Astrocyte of the spinal cord (primary cell): ENCODE results near the gene GNB1.
A peak's percentile ranks its signal among the peaks of the same experiment; 100 is the strongest.
"Not testable (repeated sequence)": the region's sequence is repeated elsewhere in the genome, so short reads cannot be mapped to it uniquely, and the experiment has no call there.

Source experiments
- DNase-seq: peaks from one replicate; pipeline ENCODE4 v3.0.0; 2011; ENCODE audit warnings: low read depth, low spot score
- H3K4me3 ChIP-seq: 2 replicates; pipeline ENCODE4 v1.5.1; 2011; ENCODE audit warnings: low read depth, mild to moderate bottlenecking, low read length, moderate library complexity
- CTCF ChIP-seq: IDR thresholded peaks from 2 replicates; pipeline ENCODE4 v1.5.1; 2012; ENCODE audit warnings: low read depth, mild to moderate bottlenecking, low read length, inconsistent platforms
- in situ Hi-C: cut with HindIII; loops from 2 replicates; pipeline ENCODE4 v1.10.0; 2017; ENCODE audit warnings: low sequenced_read_pairs

Gene GNB1

DNA sequence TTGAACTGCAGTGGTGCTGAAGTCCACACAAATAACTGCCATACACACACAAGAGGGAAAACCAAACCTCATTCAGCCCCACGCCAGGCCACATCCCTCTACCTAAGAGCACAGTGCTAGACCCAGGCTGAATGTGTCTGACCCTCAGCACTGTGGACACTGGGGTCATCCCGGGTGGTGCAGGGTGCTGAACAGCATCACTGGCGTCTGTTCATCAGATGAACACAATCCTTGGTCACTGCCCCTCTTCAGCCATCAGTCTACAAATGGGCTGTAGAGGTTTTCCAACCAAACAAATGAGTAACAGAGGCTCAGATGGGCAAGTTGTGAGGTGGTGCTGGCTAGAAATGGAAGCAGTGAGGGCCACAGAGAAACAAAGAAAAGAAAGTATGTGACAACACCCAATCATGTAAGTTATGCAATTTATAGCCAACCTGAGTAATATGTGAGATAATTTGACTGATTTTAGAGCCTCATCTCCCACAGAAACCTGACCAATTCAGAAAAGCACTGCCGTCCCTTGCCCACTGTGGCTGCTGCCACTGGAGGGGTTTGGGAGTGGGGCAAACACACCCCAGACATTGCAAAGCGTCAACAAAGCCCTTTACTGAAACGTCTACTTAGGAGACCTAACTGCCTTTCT, 27.9 kb downstream of the GNB1 start:
- in situ Hi-C loops = no loop called here
- no peak overlapping the region for H3K4me3 ChIP-seq
- TF ChIP-seq CTCF = no peak
- DNase-seq = no peak

- DNase-seq, in situ Hi-C loops, H3K4me3 ChIP-seq: not testable (repeated sequence)
Measured at GRCh38 chr1:1861761-1862310, 29.1 kb downstream of the GNB1 start.

- in situ Hi-C loops = no loop called here
- no peak overlapping the region for H3K4me3 ChIP-seq
- DNase-seq = no peak
- TF ChIP-seq CTCF = no peak
Measured at GRCh38 chr1:1861339-1861730, 29.6 kb downstream of the GNB1 start.

GRCh38 chr1:1859970-1860697, 30.8 kb downstream of the GNB1 start:
- DNase-seq, in situ Hi-C loops, H3K4me3 ChIP-seq: not testable (repeated sequence)

DNA sequence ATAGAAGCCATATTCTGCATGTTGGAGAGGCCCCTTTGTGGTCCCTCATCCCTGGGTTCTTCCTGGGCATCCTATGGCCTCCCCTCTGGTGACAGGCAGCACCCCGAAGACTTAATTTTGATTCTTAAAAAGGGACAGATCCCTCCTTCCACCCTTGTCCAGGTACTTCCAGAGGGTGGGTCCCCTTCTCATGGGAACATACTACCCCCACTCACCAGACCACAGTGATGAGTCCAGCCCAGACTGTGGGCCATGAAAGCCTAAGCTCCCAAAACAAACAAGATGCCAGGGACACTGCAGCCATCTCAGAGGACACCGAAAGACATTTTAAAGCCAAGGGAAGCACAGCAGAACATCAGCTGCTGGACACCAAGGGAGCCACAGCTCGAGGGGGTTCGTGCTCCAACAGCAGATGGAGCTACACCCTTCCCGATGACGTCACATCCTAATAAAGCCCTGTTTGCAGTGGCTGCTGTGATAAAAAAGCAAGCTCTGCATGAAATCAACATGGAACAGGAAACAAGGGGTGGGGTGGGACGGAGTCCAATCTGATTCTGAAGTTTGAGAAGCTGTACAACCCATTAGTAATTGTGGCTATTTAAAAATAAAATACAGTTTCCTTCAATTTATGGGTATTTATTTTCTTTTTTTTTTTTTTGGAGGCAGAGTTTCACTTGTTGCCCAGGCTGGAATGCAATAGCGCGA, 32.4 kb downstream of the GNB1 start:
- DNase-seq = peak; percentile 81
- in situ Hi-C loops = no loop called here
- no peak overlapping the region for H3K4me3 ChIP-seq

GRCh38 chr1:1857096-1857703, 33.7 kb downstream of the GNB1 start:
- no peak overlapping the region for H3K4me3 ChIP-seq
- no peak for TF ChIP-seq CTCF
- in situ Hi-C loops = no loop called here
- no peak for DNase-seq

More for the DNA sequence above, 32.4 kb downstream of the GNB1 start:
- TF ChIP-seq CTCF = peak; percentile 56

GRCh38 chr1:1856161-1856560, 34.7 kb downstream of the GNB1 start:
- DNase-seq, in situ Hi-C loops, H3K4me3 ChIP-seq: not testable (repeated sequence)
